GM12873 (cell line): ENCODE results near the gene SALL3.

ENCODE experiments used
- CTCF ChIP-seq: IDR thresholded peaks from 2 replicates; pipeline ENCODE4 v1.5.1; 2012; ENCODE audit warnings: low read depth, mild to moderate bottlenecking, moderate library complexity, low read length, control low read depth; ENCODE audit not compliant: insufficient read depth; ENCODE audit errors: missing control alignments

SALL3 gene

DNA sequence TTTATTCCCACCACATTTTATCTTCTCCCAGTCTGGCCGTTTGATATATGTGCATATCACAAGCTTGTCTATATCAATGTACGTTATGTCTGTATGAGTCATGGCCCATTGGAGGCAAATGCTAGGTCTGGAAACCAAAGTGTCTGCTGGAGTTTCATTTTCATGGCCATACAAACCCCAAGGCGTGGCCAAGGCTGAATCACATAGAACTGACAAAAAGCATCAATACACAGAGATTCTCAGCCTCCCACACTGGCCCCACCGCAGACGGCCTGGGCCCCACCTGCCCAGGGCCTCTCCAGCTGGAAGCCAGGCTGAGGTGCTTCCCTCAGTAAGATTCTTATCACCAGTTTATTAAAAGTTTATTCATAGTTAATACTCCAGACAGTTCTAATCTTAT is 40.5 kb upstream of the SALL3 start:
- TF ChIP-seq CTCF, result no peak

GRCh38 chr18:78939734-78940494 is 39.7 kb upstream of the SALL3 start:
- TF ChIP-seq CTCF, result no peak

DNA sequence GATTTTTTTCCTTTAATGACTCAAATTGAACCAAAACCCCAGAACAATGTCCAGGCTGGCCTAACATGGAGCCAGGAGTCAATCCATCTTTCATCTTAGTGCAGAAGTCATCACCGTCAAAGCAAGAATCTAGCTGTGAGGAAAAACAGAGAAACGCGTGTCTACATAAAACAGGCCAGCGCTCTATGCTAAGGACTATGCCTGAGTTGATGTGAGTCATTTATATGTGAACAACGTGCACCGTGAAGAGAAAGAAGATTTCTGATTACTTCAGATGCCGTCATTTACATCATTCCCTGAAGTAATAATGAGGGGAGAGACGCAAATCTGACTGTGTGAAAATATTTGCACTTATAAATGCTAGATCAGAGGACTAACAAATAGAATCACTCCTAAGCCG is 34.0 kb upstream of the SALL3 start:
- TF ChIP-seq CTCF, result no peak

- TF ChIP-seq CTCF, result no peak
Observed at GRCh38 chr18:78947291-78947690, 32.3 kb upstream of the SALL3 start.

GRCh38 chr18:78948221-78948620 is 31.4 kb upstream of the SALL3 start:
- no peak for TF ChIP-seq CTCF

- no peak for TF ChIP-seq CTCF
Observed at GRCh38 chr18:78948707-78949106, 30.9 kb upstream of the SALL3 start.

GRCh38 chr18:78949216-78949615 is 30.4 kb upstream of the SALL3 start:
- TF ChIP-seq CTCF, result no peak
